EH (cell line): ENCODE data around the gene DDRGK1.
A peak's percentile ranks its signal among the peaks of the same experiment; 100 is the strongest.

Experiments
- DNase-seq: peaks from one replicate; pipeline ENCODE4 v3.0.0-alpha.2; 2015; ENCODE audit warnings: low read depth

The DDRGK1 gene

GRCh38 chr20:3204124-3204794, at the start of gene DDRGK1:
TSS of gene DDRGK1 (minus strand) at chr20:3204682. CDS start at chr20:3204627, 55 bp downstream.
- peak; percentile 84 for DNase-seq

- no peak for DNase-seq
Measured at GRCh38 chr20:3251806-3252205, 47.3 kb upstream of the DDRGK1 start.

- DNase-seq = peak; percentile 21
Measured at GRCh38 chr20:3250091-3250504, 45.6 kb upstream of the DDRGK1 start.

GRCh38 chr20:3248993-3249347, 44.5 kb upstream of the DDRGK1 start:
- DNase-seq = no peak

GRCh38 chr20:3248167-3248992, 43.9 kb upstream of the DDRGK1 start:
- peak; percentile 49 for DNase-seq

GRCh38 chr20:3247638-3248037, 43.2 kb upstream of the DDRGK1 start:
- no peak for DNase-seq

- DNase-seq = no peak
Measured at GRCh38 chr20:3246682-3247081, 42.2 kb upstream of the DDRGK1 start.

GRCh38 chr20:3245711-3246110, 41.2 kb upstream of the DDRGK1 start:
- DNase-seq = no peak

- no peak for DNase-seq
Measured at GRCh38 chr20:3245156-3245555, 40.7 kb upstream of the DDRGK1 start.

GRCh38 chr20:3244613-3245012, 40.1 kb upstream of the DDRGK1 start:
- DNase-seq = no peak

- DNase-seq = no peak
Measured at GRCh38 chr20:3243718-3244358, 39.4 kb upstream of the DDRGK1 start.

GRCh38 chr20:3242172-3242692, 37.8 kb upstream of the DDRGK1 start:
- DNase-seq = peak; percentile 49

GRCh38 chr20:3240776-3241363, 36.4 kb upstream of the DDRGK1 start:
- DNase-seq = no peak

- DNase-seq = peak; percentile 32
Measured at GRCh38 chr20:3239867-3240775, 35.6 kb upstream of the DDRGK1 start.

GRCh38 chr20:3239026-3239866, 34.8 kb upstream of the DDRGK1 start, which contains the start of gene SLC4A11:
TSS of gene SLC4A11 (minus strand) at chr20:3239190. CDS start at chr20:3239137, 53 bp downstream.
- DNase-seq = peak; percentile 80

GRCh38 chr20:3238616-3239025, 34.1 kb upstream of the DDRGK1 start:
- peak; percentile 44 for DNase-seq

- no peak for DNase-seq
Measured at GRCh38 chr20:3237958-3238615, 33.6 kb upstream of the DDRGK1 start.

- DNase-seq = no peak
Measured at GRCh38 chr20:3237011-3237957, 32.8 kb upstream of the DDRGK1 start.
